Keratinocyte (primary cell): ENCODE measurements around the gene ERCC6L2. TPM values are rescaled to one million over a fixed set of nuclear protein-coding genes. Genes with fewer than 3 reads are reported as not detected.

Experiments used
- DNase-seq: peaks from one replicate; pipeline ENCODE4 v3.0.0-alpha.2; 2011; ENCODE audit warnings: low read depth, missing footprints, low spot score
- FAIRE-seq: peaks from 2 replicates; lab custom pipeline; 2011; peaks lifted over from hg19 to GRCh38; lab: Jason Lieb, UNC
- H2AFZ ChIP-seq: 2 replicates; pipeline ENCODE4 v1.6.0; 2012; ENCODE audit warnings: low read length, control low read depth, inconsistent platforms; ENCODE audit not compliant: control insufficient read depth
- H3K27ac ChIP-seq: 2 replicates; pipeline ENCODE4 v1.5.1; 2011; ENCODE audit warnings: low read length; ENCODE audit not compliant: control insufficient read depth, insufficient read depth
- H3K27me3 ChIP-seq: 3 replicates; pipeline ENCODE4 v1.6.0; 2011; ENCODE audit warnings: low read length; ENCODE audit not compliant: control insufficient read depth, insufficient read depth; ENCODE audit errors: extremely low read depth
- H3K36me3 ChIP-seq, 2 experiments: 2 replicates in 1 of 2; 3 replicates in 1 of 2; pipeline ENCODE4 v1.5.1; 2011; ENCODE audit warnings: low read length in 2 of 2, mild to moderate bottlenecking in 1 of 2; ENCODE audit not compliant: control insufficient read depth in 2 of 2, insufficient read depth in 2 of 2; ENCODE audit errors: extremely low read depth in 1 of 2
- H3K4me1 ChIP-seq: 3 replicates; pipeline ENCODE4 v1.5.1; 2011; ENCODE audit warnings: low read length; ENCODE audit not compliant: control insufficient read depth, insufficient read depth; ENCODE audit errors: extremely low read depth
- H3K4me2 ChIP-seq: 3 replicates; pipeline ENCODE4 v1.6.0; 2011; ENCODE audit warnings: low read depth, low read length; ENCODE audit not compliant: control insufficient read depth, insufficient read depth; ENCODE audit errors: extremely low read depth
- H3K4me3 ChIP-seq, 3 experiments: fragments of 200-600 bp in 1 of 3; sonication (generic) in 1 of 3; 2 replicates in 2 of 3; 3 replicates in 1 of 3; pipeline ENCODE4 v1.5.1; 2011 to 2016; ENCODE audit warnings: low read length in 3 of 3, mild to moderate bottlenecking in 3 of 3, control low read depth in 2 of 3, inconsistent platforms in 1 of 3, low read depth in 1 of 3, mixed read lengths in 1 of 3, mixed run types in 1 of 3, moderate library complexity in 1 of 3; ENCODE audit not compliant: control insufficient read depth in 2 of 3, insufficient read depth in 2 of 3; ENCODE audit errors: extremely low read depth in 1 of 3
- H3K79me2 ChIP-seq: 2 replicates; pipeline ENCODE4 v1.6.0; 2012; ENCODE audit warnings: low read length; ENCODE audit not compliant: control insufficient read depth, insufficient read depth
- H3K9ac ChIP-seq: 3 replicates; pipeline ENCODE4 v1.6.0; 2011; ENCODE audit warnings: low read length; ENCODE audit not compliant: control insufficient read depth, insufficient read depth; ENCODE audit errors: extremely low read depth
- H3K9me1 ChIP-seq: 3 replicates; pipeline ENCODE4 v1.6.0; 2011; ENCODE audit warnings: low read length; ENCODE audit not compliant: control insufficient read depth, insufficient read depth; ENCODE audit errors: extremely low read depth
- H3K9me3 ChIP-seq: 2 replicates; pipeline ENCODE4 v1.5.1; 2012; ENCODE audit warnings: low read depth, low read length; ENCODE audit not compliant: control insufficient read depth
- H4K20me1 ChIP-seq: 3 replicates; pipeline ENCODE4 v1.6.0; 2011; ENCODE audit warnings: low read length; ENCODE audit not compliant: control insufficient read depth, insufficient read depth; ENCODE audit errors: extremely low read depth
- CTCF ChIP-seq, 3 experiments: IDR thresholded peaks in 1 of 3; conservative IDR thresholded peaks in 1 of 3; optimal IDR thresholded peaks in 1 of 3; 2 replicates in 2 of 3; 3 replicates in 1 of 3; pipeline versions ENCODE3 to v1.5.1; 2011; ENCODE audit warnings: low read length in 3 of 3, mild to moderate bottlenecking in 3 of 3, moderate library complexity in 2 of 3, control low read depth in 1 of 3, inconsistent platforms in 1 of 3; ENCODE audit not compliant: insufficient read depth in 2 of 3; ENCODE audit errors: extremely low read depth in 1 of 3
- EZH2 ChIP-seq: IDR thresholded peaks from one replicate; pipeline ENCODE4 v1.6.1; 2012; ENCODE audit warnings: inconsistent platforms, mild to moderate bottlenecking, low read length, moderate library complexity
- dilution Hi-C: fragments of 300-500 bp; cut with MboI; formaldehyde crosslinking; loops from one replicate; pipeline ENCODE4 v1.7.0; 2020; ENCODE audit warnings: low sequenced_read_pairs; ENCODE audit not compliant: extremely low pct_ligation_motif_present
- polyA plus RNA-seq, 5 experiments: library from polyadenylated mRNA; depleted of rRNA in 3 of 5; stranded (reverse) in 3 of 5; stranded (forward) in 1 of 5; unstranded in 1 of 5; fragments of >200 nt; gene quantifications; 1 replicate in 1 of 5; 2 replicates in 3 of 5; 3 replicates in 1 of 5; pipeline versions ENCODE4 v1.2.1 to v1.2.3, GENCODE V29; 2011 to 2012; ENCODE audit warnings: missing spikeins in 2 of 5, low read depth in 1 of 5, low replicate concordance in 1 of 5

The ERCC6L2 gene
- polyA plus RNA-seq, 1 donor (not counting 4 experiments of a cell fraction or from before 2014, with no cell fraction given) = 15.4 TPM

- Histone ChIP-seq H3K27me3 (no peaks in the 10 kb centered on the region), H3K9me3 (no peaks in the 10 kb centered on the region), H3K4me2 (no peak overlapping the region), H3K4me3 (no peak overlapping the region), H3K9me1 (no peaks in the 10 kb centered on the region), H3K27ac (no peak overlapping the region), H3K79me2 (no peaks in the 10 kb centered on the region), H3K36me3 (no peaks in the 10 kb centered on the region), H3K9ac (no peak overlapping the region), H2AFZ (no peak overlapping the region), H4K20me1 (no peaks in the 10 kb centered on the region), H3K4me1 (no peaks in the 10 kb centered on the region)
- no peak for DNase-seq
- dilution Hi-C loops = no loop called here
- no peak for FAIRE-seq
- no peak for TF ChIP-seq CTCF (optimal IDR thresholded peaks at IDR 0.05 in 1 of 3, IDR thresholded peaks at IDR 0.05 in 1 of 3, conservative IDR thresholded peaks at IDR 0.05 in 1 of 3; ENCODE audit: extremely low read depth in 1 of 3, insufficient read depth in 2 of 3, low read length in 3 of 3)
- no peak for TF ChIP-seq EZH2
Observed at GRCh38 chr9:95930277-95930676, 54.8 kb downstream of the ERCC6L2 start.

- DNase-seq = no peak
- peaks cover 5% of the 10 kb centered on the region for H3K4me1 ChIP-seq
- H4K20me1 ChIP-seq = no peaks in the 10 kb centered on the region
- H3K27me3 ChIP-seq = no peaks in the 10 kb centered on the region
- no peaks in the 10 kb centered on the region for H3K9me1 ChIP-seq
- no peak overlapping the region for H3K27ac ChIP-seq
- H3K4me3 ChIP-seq = no peak overlapping the region
- H3K9me3 ChIP-seq = no peaks in the 10 kb centered on the region
- no peak overlapping the region for H3K9ac ChIP-seq
- dilution Hi-C loops = no loop called here
- H3K79me2 ChIP-seq = no peaks in the 10 kb centered on the region
- no peak overlapping the region for H3K4me2 ChIP-seq
- no peak for TF ChIP-seq CTCF (optimal IDR thresholded peaks at IDR 0.05 in 1 of 3, IDR thresholded peaks at IDR 0.05 in 1 of 3, conservative IDR thresholded peaks at IDR 0.05 in 1 of 3; ENCODE audit: extremely low read depth in 1 of 3, insufficient read depth in 2 of 3, low read length in 3 of 3)
- no peak for TF ChIP-seq EZH2
- FAIRE-seq = no peak
- no peak overlapping the region for H2AFZ ChIP-seq
- peaks cover 0 to 4% of the 10 kb centered on the region in 2 experiments for H3K36me3 ChIP-seq
Observed at GRCh38 chr9:95935861-95936578, 60.5 kb downstream of the ERCC6L2 start.
